Measurements from ENCODE around the gene HJURP.

DNA sequence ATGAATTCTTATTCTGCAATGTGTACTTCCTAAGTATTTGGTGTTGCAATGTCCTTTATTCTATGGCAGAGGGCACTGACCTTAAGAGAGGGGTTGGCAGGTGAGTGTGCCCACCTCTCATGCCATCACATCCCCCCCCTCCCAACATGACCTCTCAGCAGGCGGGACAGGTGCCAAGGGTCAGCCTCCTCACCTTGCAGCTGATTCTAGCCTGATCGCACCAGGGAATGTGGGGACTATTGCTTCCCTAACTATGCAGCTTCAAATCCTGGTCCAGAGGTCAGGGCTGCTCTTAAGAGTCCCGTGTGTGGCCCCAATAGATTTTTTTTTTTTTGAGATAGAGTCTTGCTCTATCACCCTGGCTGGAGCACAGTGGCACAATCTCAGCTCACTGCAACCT, 9.5 kb downstream of the HJURP start:
- TF ChIP-seq, protein P1, sequence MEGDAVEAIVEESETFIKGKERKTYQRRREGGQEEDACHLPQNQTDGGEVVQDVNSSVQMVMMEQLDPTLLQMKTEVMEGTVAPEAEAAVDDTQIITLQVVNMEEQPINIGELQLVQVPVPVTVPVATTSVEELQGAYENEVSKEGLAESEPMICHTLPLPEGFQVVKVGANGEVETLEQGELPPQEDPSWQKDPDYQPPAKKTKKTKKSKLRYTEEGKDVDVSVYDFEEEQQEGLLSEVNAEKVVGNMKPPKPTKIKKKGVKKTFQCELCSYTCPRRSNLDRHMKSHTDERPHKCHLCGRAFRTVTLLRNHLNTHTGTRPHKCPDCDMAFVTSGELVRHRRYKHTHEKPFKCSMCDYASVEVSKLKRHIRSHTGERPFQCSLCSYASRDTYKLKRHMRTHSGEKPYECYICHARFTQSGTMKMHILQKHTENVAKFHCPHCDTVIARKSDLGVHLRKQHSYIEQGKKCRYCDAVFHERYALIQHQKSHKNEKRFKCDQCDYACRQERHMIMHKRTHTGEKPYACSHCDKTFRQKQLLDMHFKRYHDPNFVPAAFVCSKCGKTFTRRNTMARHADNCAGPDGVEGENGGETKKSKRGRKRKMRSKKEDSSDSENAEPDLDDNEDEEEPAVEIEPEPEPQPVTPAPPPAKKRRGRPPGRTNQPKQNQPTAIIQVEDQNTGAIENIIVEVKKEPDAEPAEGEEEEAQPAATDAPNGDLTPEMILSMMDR (IDR thresholded peaks at IDR 0.05): no peak
- TF ChIP-seq POLR2A (IDR thresholded peaks at IDR 0.05): no peak
